Kasumi-1 (cell line): ENCODE measurements around the gene STK31.
"Not testable (repeated sequence)": the region's sequence is repeated elsewhere in the genome, so short reads cannot be mapped to it uniquely, and the experiment has no call there.

Experiments
- DNase-seq, 2 experiments: peaks; one replicate each; lab custom pipeline; 2025; lab: John Stamatoyannopoulos, UW

Gene STK31

DNA sequence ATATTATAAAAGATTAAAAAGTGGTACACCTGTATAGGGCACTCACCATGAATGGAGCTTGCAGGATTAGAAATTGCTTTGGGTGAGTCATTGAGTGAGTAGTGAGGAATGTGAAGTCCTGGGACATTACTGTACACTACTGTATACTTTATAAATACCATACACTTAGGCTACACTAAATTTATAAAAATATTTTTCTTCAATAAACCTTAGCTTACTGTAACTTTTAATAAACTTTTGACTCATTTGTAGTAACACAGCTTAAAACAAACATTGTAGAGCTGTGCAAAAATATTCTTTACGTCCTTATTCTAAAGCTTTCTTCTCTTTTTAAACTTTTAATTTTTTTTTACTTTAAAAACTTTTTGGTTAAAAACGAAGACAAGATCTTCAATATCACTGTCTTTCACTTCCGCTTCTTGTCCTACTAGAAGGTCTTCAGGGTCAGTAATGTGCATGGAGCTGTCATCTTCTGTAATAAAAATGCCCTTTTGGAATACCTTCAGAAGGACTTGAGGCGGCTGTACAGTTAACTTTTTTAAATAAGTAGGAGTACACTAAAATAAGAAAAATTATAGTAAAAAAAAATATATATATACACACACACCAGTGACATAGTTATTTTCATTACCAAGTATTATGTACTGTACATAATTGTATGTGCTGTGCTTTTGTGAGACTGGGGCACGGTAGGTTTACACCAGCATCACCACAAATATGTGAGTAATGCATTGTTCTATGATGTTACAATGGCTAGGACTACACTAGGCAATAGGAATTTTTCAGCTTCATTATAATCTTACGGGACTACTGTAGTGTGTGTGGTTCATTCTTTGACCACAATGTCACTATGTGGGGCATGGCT, 3.5 kb downstream of the STK31 start:
- no peak for DNase-seq

DNA sequence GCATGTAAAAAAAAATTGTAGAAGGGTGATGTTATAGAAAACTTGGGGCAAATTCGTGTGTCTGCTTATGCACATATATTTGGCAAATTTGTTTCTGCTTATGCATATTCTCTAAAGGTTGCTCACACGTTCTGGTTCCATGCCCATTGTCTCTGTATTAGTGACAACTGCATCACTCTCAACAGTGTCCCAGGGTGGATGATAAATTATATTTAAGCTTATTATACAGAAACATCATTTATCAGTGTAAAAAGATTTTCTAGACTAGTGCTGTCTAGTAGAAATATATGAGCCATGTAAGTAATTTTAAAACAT, 4.1 kb downstream of the STK31 start:
- no peak for DNase-seq

DNA sequence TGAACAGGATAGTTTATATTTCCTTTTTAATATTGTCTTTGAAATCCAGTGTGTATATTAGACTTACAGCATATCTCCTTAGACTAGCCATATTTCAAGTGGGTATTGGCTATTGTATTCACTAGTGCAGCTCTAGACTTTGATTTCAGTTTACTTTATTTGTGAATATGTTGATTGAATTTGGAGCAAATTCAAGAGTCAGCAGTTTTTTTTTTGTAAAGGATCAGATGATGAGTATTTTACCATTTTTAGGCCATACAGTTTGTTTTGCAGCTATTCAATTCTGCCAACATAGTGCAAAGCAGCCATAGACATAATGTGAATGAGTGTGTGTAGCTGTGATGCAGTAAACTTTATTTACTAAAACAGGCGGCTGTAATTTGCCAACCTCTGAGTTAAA, 4.6 kb downstream of the STK31 start:
- DNase-seq: no peak

DNA sequence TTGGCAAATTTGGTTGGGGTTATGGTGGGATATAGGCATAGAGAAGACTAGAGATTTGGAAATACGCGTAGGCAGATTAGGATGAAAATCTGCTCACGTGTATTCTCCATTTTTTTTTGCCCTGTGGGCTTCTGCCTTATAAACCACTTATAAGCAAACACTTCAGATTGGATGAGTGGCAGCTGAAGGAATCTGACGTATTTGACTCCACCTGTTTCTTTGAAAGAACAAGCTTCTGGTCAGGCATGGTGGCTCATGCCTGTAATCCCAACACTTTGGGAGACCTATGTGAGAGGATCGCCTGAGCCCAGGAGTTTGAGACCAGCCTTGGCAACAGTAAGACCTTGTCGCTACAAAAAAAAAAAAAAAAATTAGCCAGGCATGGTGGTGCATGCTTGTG, 5.1 kb downstream of the STK31 start:
- DNase-seq: no peak

DNA sequence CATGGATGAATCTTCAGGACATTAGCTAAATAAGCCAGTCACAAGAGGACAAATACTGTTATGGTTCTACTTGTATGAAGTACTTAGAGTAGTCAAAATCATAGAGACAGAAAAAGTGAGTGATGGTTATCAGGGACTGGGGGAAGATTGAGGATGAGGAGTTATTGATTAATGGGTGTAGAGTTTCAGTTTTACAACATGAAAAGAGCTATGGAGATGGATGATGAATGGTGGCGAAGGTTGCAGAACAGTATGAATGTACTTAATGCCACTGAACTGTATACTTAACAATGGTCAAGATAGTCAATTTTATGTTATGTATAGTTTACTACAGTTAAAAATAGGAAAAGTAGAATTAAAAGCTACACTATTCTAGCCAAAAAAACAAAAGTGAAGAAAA, 7.8 kb downstream of the STK31 start:
- DNase-seq: no peak

DNA sequence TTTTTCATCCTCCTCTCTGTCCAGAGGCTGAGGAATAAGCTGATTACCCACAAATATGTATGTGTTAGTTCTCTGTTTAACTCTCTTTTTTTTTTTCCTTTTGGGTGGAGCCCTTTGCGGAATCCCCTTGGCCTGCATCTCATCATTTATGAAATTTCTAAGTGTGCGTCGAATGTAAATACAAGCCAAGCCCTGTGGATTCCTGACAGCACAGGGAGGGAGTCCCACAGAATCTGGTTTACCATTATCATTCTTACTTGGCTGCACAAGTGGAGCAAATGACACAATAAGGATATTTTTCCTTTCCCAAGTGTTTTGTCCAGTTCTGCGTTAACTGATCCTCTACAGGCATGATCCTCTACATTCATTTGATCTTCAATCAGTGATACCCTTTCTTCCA, 11.4 kb downstream of the STK31 start:
- no peak for DNase-seq

DNA sequence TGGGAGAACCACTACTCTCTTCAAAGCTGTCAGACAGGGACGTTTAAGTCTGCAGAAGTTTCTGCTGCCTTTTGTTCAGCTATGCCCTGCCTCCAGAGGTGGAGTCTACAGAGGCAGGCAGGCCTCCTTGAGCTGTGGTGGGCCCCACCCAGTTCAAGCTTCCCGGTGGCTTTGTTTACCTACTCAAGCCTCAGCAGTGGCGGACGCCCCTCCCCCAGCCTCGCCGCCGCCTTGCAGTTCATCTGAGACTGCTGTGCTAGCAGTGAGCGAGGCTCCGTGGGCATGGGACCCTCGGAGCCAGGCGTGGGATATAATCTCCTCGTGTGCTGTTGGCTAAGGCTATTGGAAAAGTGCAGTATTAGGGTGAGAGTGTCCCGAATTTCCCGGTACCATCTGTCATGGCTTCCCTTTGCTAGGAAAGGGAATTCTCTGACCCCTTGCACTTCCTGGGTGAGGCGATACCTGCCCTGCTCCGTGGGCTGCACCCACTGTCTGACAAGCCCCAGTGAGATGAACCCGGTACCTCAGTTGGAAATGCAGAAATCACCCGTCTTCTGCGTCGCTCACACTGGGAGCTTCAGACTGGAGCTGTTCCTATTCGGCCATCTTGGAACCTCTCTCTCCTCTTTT, 12.7 kb downstream of the STK31 start:
- DNase-seq: not testable (repeated sequence)

DNA sequence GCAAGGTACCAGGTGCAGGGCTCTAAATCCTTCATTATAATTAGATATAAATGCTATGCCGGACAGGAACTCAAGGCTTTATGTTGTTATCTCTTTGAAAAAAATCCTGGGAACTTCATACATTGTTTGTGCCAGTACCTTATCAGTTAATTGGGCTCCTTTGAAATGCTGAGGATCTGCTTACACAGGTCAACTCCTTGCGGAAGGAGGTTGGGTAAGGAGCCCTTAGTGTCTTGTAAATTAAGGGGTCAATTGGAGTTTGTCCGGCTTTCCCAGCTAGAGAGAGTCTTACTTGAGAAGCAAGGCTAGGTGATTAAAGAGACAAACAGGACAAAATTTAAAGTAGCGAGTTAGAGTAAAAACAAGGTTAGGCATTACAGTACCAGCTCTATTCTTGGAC, 14.1 kb downstream of the STK31 start:
- not testable (repeated sequence) for DNase-seq

DNA sequence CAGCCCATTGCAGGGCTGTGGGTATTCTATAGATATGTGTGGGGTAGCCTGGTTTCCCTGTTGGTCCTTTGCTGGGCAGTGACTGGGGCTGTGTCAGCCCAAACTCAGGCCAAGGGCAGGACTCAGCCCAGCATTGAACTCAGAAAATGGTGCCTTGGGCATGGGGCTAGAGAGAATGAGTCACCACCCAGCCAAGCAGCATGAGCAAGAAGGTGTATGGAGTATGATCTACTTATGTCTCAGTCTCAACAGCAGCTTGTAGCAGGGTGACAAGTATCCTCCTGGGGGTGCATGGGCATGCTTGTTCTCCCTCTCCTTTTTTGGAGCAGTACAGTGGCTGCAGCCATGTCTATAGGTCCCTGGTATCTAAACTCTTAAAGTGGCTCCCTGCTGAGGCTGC, 32.0 kb downstream of the STK31 start:
- DNase-seq: no peak

DNA sequence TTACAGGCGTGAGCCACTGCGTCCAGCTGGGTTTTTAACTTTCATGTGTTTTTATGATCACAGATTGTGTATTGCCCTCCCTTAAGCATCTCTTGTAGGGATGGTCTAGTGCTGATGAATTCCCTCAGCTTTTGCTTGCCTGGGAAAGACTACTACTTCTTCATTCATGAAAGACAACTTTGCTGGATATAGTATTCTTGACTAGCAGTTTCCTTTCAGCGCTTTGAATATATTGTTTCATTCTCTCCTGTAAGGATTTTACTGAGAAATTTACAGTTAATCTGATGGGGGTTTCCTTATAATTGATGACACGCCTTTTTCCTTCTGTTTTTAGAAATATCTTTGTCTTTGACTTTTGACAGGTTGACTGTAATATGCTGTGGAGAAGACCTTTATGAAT, 33.2 kb downstream of the STK31 start:
- DNase-seq: no peak

DNA sequence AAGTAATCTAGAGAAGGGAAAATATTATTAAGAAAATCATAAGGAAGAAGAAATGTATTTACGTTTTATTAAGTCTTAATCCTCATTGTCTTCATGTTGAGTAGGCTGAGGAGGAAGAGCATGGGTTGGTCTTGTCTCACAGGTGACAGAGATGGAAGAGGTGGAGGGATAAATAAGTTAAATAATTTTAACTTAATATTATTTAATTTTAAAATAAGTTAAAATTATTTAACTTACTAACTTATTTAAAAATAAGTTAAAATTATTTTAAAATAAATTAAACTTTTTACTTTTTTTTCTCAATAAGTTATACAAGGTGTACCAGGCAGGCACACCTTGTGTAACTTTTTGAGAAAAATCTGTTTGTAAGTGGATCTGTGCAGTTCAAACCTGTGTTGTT, 36.6 kb downstream of the STK31 start:
- no peak for DNase-seq

DNA sequence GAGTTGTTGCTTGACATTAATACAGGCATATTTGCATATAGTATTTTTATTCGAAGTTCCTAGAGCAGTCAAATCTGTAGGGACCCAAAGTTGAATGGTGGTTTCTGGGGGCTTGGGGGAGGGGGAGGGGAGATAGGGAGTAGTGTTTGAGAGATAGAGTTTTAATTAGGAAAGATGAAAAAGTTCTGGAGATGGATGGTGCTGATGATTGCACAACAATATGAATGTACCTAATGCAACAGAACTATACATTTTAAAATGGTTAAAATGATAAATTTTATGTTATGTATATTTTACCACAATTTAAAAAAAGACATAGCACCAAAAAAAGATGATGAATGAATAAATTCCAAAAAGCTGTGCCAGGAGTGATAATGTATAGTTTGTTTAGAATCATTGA, 41.8 kb downstream of the STK31 start:
- no peak for DNase-seq

DNA sequence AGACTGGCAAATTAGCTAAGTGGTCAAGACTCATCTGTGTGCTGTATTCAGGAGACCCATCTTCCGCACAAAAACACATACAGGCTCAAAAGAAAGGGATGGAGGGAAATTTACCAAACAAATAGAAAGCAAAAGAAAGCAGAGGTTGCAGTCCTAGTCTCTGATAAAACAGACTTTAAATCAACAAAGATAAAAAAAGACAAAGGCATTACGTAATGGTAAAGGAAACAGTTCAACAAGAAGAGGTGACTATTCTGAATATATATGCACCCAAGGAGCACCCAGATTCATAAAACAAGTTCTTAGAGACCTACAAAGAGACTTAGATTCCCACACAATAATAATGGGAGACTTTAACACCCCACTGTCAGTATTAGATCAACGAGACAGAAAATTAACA, 48.8 kb downstream of the STK31 start:
- not testable (repeated sequence) for DNase-seq

DNA sequence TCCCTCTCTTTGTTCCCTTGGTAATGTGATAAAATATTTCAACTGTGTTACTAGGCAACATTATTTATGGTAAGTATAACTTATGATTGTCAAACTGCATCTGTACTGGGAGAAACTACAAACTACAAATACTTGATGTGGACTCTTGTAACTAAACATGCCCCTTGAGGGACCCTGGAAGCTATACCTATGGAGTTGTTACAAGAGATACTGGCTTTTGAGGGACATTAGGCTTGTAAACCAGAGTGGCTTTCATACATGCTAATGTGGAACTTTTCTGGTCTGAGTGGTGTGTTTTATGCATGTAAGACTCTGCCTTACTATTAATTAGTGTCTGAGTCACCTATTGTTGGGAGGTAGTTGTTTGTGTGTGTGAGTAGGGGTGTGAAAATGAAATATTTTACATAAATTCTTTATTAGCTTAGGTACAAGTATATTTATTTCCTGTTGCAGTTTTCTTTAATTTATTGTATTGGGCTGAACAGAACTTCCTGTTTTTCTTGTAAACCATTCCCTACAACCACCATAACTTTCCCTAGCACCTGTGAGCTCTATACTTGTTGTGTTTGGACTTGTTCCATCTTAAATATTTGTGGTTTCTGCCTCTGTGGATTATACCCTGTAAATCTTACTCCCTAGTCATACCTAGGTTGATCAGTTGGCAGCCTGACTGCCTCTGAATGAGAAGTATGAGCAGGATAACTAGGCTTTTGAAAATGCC, 49.8 kb downstream of the STK31 start:
- no peak for DNase-seq

DNA sequence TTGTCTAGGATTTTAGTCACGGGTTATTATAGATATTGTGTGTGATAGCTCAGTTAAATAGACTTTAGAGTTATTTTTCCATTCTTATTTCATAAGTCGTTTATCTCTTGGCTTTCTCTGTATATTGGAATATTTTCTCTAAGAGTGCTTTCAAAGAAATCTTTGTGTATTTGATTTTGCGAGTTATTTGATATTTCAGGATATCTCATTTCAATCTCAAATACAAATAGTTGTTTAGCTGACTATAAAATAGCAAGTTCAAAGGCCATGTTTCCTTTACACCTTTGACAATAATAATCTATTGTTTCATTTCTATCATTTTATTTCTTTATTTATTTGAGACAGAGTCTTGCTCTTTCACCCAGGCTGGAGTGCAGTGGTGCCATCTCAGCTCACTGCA, 55.9 kb downstream of the STK31 start:
- no peak for DNase-seq

DNA sequence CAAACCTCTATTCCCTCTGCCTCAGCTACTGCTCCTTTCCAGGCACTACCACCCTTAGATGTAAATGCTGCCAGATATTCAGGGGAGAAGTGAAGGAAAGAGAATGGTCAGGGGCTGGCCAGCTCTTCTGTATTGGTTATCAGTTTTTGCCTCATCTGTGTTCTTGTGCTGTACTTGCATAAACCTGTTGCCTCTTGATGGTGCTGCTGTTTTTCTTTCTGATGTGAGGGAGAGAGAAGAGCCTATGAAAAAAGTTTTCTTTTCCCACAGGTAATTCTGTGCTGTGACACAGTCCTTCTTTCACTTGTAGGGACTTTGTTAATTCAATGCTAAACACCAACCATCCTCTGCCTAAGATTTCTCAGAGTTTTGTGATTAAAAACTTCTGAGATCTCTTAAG, 57.5 kb downstream of the STK31 start:
- no peak for DNase-seq

DNA sequence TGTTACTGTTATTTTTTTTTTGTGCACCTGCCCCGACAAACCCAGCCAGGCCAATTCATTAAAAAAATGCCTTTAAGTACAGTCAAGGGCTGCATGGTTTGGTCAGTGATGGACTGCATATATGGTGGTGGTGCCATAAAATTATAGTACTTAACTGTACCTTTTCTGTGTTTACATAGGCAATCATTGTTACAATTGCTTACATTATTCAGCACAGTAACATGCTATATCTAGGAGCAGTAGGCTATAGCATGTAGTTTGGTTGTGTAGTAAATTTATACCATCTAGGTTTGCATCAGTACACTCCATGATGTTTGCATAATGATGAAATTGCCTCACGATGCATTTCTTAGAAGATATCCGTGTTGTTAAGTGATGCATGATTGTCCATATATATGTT, 58.0 kb downstream of the STK31 start:
- DNase-seq: no peak

DNA sequence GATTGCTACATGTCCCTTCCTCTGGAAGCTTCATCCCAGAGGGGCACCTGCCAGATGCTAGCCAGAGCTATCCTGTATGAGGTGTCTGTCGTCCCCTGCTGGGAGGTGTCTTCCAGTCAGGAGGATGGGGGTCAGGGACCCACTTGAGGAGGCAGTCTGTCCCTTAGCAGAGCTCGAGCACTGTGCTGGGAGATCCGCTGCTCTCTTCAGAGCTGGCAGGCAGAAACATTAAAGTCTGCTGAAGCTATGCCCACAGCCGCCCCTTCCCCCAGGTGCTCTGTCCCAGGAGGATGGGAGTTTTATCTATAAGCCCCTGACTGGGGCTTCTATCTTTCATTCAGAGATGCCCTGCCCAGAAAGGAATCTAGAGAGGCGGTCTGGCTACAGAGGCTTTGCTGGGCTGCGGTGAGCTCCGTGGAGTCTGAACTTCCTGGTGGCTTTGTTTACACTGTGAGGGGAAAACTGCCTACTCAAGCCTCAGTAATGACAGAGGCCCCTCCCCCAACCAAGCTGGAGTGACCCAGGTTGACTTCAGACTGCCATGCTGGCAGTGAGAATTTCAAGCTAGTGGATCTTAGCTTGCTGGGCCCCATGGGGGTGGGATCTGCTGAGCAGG, 69.3 kb downstream of the STK31 start:
- DNase-seq: not testable (repeated sequence)

DNA sequence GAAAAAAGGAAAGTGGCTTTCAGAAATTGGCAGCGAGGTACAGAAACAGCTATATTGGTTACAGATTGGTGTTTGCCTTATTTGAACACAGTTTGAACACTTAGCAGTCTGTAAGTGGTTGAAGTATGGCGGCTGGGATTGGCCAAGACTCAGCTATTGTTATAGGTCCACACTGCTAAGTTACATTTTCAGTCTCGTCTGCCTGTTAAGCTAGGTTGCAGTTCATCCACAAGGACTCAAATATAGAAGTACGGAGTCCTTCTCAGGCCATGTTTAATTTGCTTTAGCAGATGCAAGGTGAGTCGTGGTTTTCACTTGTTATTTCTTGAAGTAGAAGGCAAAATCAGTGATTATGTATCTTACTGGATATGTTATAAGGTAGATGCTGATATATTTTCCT, 73.1 kb downstream of the STK31 start:
- DNase-seq: no peak

DNA sequence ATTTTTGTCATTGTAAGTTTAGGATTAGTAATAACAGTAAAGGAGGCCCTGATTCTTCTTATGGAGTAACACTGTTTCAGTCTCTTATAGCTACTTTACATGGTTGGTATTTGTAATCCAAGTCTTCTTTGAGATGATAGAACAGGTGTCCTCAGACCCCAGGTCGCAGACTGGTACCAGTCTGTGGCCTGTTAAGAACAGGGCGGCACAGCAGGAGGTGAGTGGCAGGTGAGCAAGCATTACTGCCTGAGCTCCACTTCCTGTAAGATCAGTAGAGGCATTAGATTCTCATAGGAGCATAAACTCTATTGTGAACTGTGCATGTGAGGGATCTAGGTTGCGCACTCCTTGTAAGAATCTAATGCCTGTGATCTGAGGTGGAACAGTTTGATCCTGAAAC, 77.3 kb downstream of the STK31 start:
- DNase-seq: no peak

DNA sequence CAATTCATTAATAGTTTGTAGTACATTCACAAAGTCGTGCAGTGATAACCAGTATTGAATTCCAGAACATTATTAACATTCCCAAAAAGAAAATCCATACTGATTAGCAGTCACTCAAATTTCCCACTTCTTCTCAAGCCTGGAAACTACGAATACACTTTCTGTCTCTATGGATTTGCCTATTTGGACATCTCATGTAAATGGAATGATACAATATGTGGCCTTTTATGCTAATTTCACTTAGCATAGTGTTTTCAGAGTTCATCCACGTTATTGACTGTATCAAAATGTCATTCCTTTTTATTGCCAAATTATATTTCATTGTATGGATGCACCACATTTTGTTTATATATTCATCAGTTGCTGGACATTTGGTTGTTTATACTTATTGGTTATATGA, 78.8 kb downstream of the STK31 start:
- no peak for DNase-seq

DNA sequence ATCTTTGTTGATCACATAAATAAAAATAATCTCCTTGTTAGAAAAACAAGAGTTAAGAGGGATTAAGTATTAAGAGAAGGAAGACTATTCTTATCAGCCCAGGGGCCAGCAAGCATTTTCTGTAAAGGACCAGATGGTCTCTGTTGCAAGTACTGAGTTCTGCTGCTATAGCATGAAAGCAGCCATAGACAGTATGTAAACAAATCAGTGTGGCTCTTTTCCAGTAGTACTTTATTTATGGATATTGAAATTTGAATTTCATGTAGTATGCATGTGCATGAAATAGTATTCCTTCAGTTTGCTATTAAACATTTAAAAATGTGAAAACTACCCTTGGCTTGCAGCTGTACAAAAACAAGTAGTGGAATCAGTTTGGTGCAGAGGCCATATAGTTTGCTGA, 81.7 kb downstream of the STK31 start:
- DNase-seq: no peak
